Mononuclear cell (primary cell): ENCODE data around the gene SMPDL3A. TPM values are rescaled to one million over a fixed set of nuclear protein-coding genes. Genes with fewer than 3 reads are reported as not detected.
"Not testable (repeated sequence)": the region's sequence is repeated elsewhere in the genome, so short reads cannot be mapped to it uniquely, and the experiment has no call there.

Experiments used
- H3K27me3 ChIP-seq: 2 replicates; pipeline ENCODE4 v1.6.0; 2011; ENCODE audit warnings: low read length, control low read depth; ENCODE audit not compliant: insufficient read depth
- H3K4me1 ChIP-seq: 2 replicates; pipeline ENCODE4 v1.5.1; 2011; ENCODE audit warnings: mild to moderate bottlenecking, low read length, control low read depth; ENCODE audit not compliant: insufficient read depth
- H3K4me3 ChIP-seq: 2 replicates; pipeline ENCODE4 v1.5.1; 2011; ENCODE audit warnings: mild to moderate bottlenecking, low read length, moderate library complexity
- H3K9me3 ChIP-seq: 2 replicates; pipeline ENCODE4 v1.5.1; 2011; ENCODE audit warnings: low read depth, mild to moderate bottlenecking, control low read depth, low read length
- total RNA-seq: library from RNA; depleted of rRNA; stranded (reverse); fragments of >200 nt; gene quantifications from one replicate; pipeline ENCODE4 v1.2.3, GENCODE V29; 2012

Gene SMPDL3A
- total RNA-seq: 10.7 TPM

GRCh38 chr6:122789182-122790027, at the start of gene SMPDL3A:
Gene SMPDL3A (plus strand): TSS chr6:122789258. CDS start chr6:122789347, 89 bp downstream.
- H3K27me3 ChIP-seq: peaks cover 59% of the 10 kb centered on the region
- no peaks in the 10 kb centered on the region for H3K9me3 ChIP-seq
- H3K4me1 ChIP-seq: peaks cover 31% of the 10 kb centered on the region
- H3K4me3 ChIP-seq: peak within 1 kb of the TSS; percentile 54

- Histone ChIP-seq H3K27me3 (peaks cover 4% of the 10 kb centered on the region), H3K4me1 (no peaks in the 10 kb centered on the region), H3K4me3 (no peak overlapping the region), H3K9me3 (no peaks in the 10 kb centered on the region)
Measured at GRCh38 chr6:122740091-122740490, 49.0 kb upstream of the SMPDL3A start.

GRCh38 chr6:122740936-122741335, 48.1 kb upstream of the SMPDL3A start:
- Histone ChIP-seq H3K27me3 (no peaks in the 10 kb centered on the region), H3K9me3 (no peaks in the 10 kb centered on the region)

GRCh38 chr6:122744247-122744646, 44.8 kb upstream of the SMPDL3A start:
- not testable (repeated sequence) for H3K9me3 ChIP-seq, H3K27me3 ChIP-seq, H3K4me3 ChIP-seq
- H3K4me1 ChIP-seq: peaks cover 12% of the 10 kb centered on the region

More at GRCh38 chr6:122740936-122741335, 48.1 kb upstream of the SMPDL3A start:
- H3K4me1 ChIP-seq: no peaks in the 10 kb centered on the region
- no peak overlapping the region for H3K4me3 ChIP-seq

- H3K4me3 ChIP-seq, H3K9me3 ChIP-seq, H3K27me3 ChIP-seq: not testable (repeated sequence)
- peaks cover 12% of the 10 kb centered on the region for H3K4me1 ChIP-seq
Measured at GRCh38 chr6:122744856-122745255, 44.2 kb upstream of the SMPDL3A start.

GRCh38 chr6:122746688-122747087, 42.4 kb upstream of the SMPDL3A start:
- Histone ChIP-seq H3K9me3 (no peaks in the 10 kb centered on the region), H3K4me3 (no peak overlapping the region), H3K27me3 (no peaks in the 10 kb centered on the region), H3K4me1 (peaks cover 21% of the 10 kb centered on the region)

- Histone ChIP-seq H3K4me3 (no peak overlapping the region), H3K9me3 (no peaks in the 10 kb centered on the region), H3K27me3 (no peaks in the 10 kb centered on the region), H3K4me1 (peaks cover 29% of the 10 kb centered on the region)
Measured at GRCh38 chr6:122747573-122747972, 41.5 kb upstream of the SMPDL3A start.

GRCh38 chr6:122748945-122749344, 40.1 kb upstream of the SMPDL3A start:
- peaks cover 42% of the 10 kb centered on the region for H3K4me1 ChIP-seq
- not testable (repeated sequence) for H3K27me3 ChIP-seq, H3K4me3 ChIP-seq, H3K9me3 ChIP-seq

- Histone ChIP-seq H3K9me3 (no peaks in the 10 kb centered on the region), H3K4me3 (no peak overlapping the region), H3K4me1 (peaks cover 48% of the 10 kb centered on the region), H3K27me3 (no peaks in the 10 kb centered on the region)
Measured at GRCh38 chr6:122749451-122750050, 39.5 kb upstream of the SMPDL3A start.

- H3K4me1 ChIP-seq: peaks cover 51% of the 10 kb centered on the region
- H3K9me3 ChIP-seq: no peaks in the 10 kb centered on the region
- H3K27me3 ChIP-seq: no peaks in the 10 kb centered on the region
- H3K4me3 ChIP-seq: no peak overlapping the region
Measured at GRCh38 chr6:122751326-122751725, 37.7 kb upstream of the SMPDL3A start.

GRCh38 chr6:122752459-122752858, 36.6 kb upstream of the SMPDL3A start:
- peaks cover 44% of the 10 kb centered on the region for H3K4me1 ChIP-seq
- H3K4me3 ChIP-seq: no peak overlapping the region
- no peaks in the 10 kb centered on the region for H3K27me3 ChIP-seq
- no peaks in the 10 kb centered on the region for H3K9me3 ChIP-seq

- H3K4me3 ChIP-seq: no peak overlapping the region
- H3K27me3 ChIP-seq: no peaks in the 10 kb centered on the region
- peaks cover 39% of the 10 kb centered on the region for H3K4me1 ChIP-seq
Measured at GRCh38 chr6:122753000-122753687, 35.9 kb upstream of the SMPDL3A start.

GRCh38 chr6:122753688-122754056, 35.4 kb upstream of the SMPDL3A start:
- H3K4me3 ChIP-seq: no peak overlapping the region
- no peaks in the 10 kb centered on the region for H3K27me3 ChIP-seq
- H3K4me1 ChIP-seq: peaks cover 39% of the 10 kb centered on the region
- no peaks in the 10 kb centered on the region for H3K9me3 ChIP-seq

More at GRCh38 chr6:122753000-122753687, 35.9 kb upstream of the SMPDL3A start:
- no peaks in the 10 kb centered on the region for H3K9me3 ChIP-seq

GRCh38 chr6:122754191-122754731, 34.8 kb upstream of the SMPDL3A start:
- peaks cover 43% of the 10 kb centered on the region for H3K4me1 ChIP-seq
- H3K4me3 ChIP-seq: no peak overlapping the region
- H3K27me3 ChIP-seq: no peaks in the 10 kb centered on the region
- no peaks in the 10 kb centered on the region for H3K9me3 ChIP-seq

- Histone ChIP-seq H3K4me3 (no peak overlapping the region), H3K4me1 (peaks cover 43% of the 10 kb centered on the region), H3K27me3 (no peaks in the 10 kb centered on the region), H3K9me3 (no peaks in the 10 kb centered on the region)
Measured at GRCh38 chr6:122755901-122756300, 33.2 kb upstream of the SMPDL3A start.
